ENCODE measurements around the gene IRF9.
A peak's percentile ranks its signal among the peaks of the same experiment; 100 is the strongest.

The IRF9 gene

DNA sequence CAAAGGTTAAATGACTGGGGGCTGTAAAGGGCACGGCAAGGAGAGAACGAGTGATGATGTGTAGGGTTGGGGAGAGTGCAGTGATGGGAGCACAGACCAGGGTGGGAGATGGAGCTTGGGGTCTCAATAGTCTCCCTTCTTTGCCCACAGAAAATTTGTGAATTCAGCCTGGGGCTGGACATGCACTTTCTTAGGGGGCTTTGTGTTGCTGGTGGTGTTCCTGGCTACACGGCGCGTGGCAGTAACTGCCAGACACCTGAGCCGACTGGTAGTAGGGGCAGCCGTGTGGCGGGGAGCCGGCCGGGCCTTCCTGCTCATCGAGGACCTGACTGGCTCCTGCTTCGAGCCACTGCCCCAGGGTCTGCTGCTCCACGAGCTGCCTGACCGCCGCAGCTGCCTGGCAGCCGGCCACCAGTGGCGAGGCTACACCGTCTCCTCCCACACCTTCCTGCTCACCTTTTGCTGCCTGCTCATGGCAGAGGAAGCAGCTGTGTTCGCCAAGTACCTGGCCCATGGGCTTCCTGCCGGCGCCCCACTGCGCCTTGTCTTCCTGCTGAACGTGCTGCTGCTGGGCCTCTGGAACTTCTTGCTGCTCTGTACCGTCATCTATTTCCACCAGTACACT is 28.9 kb upstream of the IRF9 start:
- no peak for DNase-seq

GRCh38 chr14:24132976-24133375 is 28.1 kb upstream of the IRF9 start:
- no peak for DNase-seq

- no peak for DNase-seq
Measured at GRCh38 chr14:24133735-24134134, 27.3 kb upstream of the IRF9 start.

DNA sequence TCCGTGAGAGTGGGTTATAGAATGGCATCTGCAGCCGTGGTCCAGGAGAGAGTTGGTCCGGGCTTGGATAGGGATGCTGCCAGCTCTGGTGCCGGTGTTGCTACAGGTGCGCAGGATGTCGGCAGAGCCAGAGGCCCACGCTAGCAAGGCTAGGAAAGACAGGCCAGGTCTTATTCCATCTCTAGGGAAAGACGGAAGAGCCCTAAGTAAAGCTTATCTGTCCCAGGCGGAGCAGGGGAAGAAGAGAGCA is 25.6 kb upstream of the IRF9 start:
- DNase-seq: no peak

DNA sequence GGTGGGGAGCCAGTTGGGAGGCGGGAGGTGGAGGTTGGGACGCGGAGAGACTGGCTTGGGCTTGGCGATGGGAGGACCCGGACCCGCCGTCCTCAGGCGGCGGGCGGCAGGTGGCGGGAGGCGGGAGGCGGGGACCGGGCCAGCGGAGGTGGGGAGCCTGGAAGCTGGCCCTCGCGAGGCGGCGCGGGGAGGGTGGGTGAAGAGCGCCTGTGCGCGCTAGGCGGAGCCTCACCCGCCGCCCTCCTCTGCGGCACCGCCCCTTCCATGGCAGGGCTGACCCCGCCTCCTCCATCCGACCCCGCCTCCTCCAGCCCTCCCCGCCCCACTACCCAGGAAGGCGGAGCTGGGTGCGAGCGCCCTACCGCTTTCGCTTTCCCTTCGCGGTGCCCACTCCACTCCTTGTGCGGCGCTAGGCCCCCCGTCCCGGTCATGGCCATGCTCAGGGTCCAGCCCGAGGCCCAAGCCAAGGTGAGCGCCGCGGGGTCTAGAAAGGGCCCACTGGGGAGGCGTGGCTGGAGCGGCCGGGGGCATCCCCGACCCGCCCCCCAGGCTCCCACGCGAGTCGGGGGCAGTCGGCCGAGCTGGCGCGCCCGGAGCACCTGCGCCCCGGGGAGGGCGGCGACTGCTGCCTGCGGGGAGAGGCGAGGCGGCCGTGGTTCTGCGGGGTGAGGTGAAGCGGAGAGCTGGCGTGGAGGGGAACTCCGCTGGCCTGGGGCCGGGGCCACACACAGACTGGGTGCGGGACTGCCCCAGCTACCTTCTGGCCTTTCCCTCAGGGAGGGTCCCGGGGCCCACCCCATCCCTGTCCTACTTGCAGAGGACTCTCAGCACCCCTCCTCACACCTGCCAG is 25.0 kb upstream of the IRF9 start, which contains the start of gene PSME1:
Gene PSME1 (plus strand): TSS at position 361 of the 850 bp plus-strand sequence. CDS start 69 bp downstream, at position 430.
- peak; percentile 65 to 94 for DNase-seq

- DNase-seq: no peak
Measured at GRCh38 chr14:24136684-24137528, 24.2 kb upstream of the IRF9 start.

GRCh38 chr14:24137529-24138395 is 23.3 kb upstream of the IRF9 start:
- no peak for DNase-seq

DNA sequence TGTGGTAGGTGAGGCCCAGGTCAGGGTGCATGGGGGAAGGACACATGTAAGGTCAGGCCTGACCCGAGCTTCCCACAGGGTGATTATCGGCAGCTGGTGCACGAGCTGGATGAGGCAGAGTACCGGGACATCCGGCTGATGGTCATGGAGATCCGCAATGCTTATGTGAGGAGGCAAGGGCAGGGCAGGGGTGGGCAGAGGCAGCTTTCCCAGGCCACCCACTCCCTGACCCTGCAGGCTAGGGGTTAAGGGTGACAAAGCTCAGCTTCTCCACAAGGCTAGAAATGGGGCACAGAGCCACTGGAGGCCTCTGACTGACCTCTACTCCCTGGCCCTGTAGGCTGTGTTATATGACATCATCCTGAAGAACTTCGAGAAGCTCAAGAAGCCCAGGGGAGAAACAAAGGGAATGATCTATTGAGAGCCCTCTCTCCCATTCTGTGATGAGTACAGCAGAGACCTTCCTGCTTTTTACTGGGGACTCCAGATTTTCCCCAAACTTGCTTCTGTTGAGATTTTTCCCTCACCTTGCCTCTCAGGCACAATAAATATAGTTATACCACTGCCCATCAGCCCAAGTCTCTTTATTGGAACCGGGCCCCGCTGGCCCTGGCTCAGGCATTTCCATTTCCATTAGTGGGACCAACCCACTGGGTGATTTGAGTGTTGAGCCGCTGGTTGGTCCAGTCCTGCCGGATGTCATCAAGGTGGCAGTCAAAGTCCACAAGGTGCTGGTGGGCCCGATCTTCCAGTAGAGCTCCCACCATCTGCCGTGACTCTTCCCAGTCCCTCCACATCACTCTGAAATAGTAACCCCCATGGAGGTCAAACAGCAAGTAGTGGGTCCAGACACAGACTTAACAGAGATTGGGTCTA is 22.4 kb upstream of the IRF9 start:
- DNase-seq: no peak

GRCh38 chr14:24139272-24139934 is 21.7 kb upstream of the IRF9 start:
- DNase-seq: no peak

DNA sequence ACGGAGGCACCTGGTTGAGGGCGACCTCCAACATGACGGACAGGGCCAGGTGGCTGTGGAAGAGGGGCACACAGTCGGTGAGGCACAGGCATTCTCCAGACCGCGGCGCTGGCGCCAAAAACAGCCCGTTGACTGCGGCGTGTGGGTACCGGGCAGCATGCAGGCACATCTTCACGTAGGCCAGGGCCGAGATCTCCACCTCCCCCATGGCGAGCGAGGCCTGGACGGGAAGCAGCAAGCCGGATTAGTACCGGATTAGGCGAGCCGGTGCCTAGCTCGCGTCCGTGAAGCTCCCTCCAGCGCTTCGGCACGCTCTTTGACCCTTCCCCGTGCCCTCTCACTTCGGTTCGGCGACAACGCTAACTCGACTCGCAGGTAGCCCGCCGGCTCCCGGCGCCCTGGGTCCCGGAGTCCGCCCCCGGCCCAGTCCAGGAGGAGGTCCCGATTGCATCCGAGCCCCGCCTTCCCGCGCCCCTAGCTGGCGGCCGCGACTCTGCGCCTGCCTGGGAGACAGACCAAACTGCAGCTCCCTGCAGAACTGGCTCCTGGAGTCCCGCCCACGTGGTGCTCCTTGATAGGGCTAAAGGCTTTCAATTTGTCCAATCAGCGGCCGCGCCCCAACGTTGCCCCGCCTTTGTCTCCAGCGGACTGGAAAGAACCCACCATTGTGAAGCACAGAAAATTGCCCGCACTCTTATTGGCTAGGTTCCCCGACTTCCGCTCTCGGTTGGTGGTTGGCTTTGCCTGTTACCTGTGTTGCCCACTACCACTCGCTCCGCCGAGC is 19.8 kb upstream of the IRF9 start, which contains the start of gene EMC9:
Gene EMC9 (minus strand): TSS at position 495 of the 784 bp plus-strand sequence. CDS start 287 bp downstream, at position 208.
- peak; percentile 99 to 100 for DNase-seq

DNA sequence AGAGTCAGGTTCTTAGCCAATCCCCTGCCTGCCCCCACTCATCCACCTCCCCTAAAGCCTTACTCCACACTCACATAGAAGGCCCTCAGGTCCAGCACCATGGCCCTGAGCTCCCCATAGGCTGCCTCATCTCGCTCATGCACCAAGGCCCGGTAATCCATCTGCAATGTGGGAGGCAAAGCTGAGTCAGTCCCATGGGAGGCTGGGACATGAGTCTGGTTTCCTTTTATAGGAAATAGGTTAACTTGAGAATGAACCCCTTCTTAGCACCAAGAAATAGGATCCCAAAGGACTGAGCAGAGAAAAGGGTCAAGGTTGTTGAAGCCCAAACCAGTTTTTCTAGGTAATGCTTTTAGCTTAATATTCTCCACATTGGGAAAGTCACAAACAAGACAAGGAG is 17.6 kb upstream of the IRF9 start:
- no peak for DNase-seq

GRCh38 chr14:24144451-24144850 is 16.6 kb upstream of the IRF9 start:
- no peak for DNase-seq

GRCh38 chr14:24145219-24145618 is 15.8 kb upstream of the IRF9 start:
- DNase-seq: no peak

- no peak for DNase-seq
Measured at GRCh38 chr14:24145690-24146452, 15.2 kb upstream of the IRF9 start.

- peak; percentile 96 to 98 for DNase-seq
Measured at GRCh38 chr14:24146453-24146977, 14.6 kb upstream of the IRF9 start, which contains the start of gene PSME2. TSS of gene PSME2 (minus strand) at chr14:24146610. CDS start at chr14:24146581, 29 bp downstream.

DNA sequence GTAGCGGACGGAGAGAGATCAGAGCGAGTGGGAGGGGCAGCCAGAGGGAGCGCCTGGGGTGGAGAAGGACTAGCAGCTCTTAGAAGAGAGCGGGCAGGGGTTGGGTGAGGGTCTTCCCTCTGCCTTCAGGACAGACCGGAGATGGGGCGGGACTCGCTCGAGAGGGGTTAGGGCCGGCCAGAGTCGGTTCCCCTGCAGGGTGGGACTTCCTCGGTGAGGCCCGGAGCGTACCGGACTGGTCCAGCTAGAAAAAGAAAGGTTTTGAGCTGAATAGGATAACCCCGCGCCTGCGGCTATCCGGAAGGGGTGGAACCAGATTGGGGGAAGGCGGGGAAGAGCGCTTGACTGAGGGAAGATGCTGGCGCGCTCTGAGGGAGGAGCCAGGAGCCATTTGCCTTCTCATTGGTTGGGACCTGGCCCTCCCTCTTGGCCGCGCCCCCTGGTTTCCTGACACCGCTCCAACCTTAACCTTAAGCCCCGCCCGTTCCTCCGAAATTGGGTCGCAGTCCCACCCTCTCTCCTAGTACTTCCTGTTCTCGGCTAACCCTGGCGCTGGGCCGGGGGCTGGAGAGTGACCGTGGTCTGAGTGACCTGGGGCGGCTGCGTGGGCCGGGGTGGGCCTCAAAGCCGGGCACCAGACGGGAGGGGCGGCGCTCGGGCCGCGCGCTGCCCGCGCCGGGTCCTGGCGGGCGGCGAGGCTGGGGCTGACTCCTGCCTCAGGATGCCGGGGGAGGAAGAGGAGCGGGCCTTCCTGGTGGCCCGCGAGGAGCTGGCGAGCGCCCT is 13.9 kb upstream of the IRF9 start, which contains the start of gene RNF31:
Gene RNF31 (plus strand): TSS at position 521 of the 783 bp plus-strand sequence. CDS start 201 bp downstream, at position 722.
- DNase-seq: peak; percentile 97 to 99

DNA sequence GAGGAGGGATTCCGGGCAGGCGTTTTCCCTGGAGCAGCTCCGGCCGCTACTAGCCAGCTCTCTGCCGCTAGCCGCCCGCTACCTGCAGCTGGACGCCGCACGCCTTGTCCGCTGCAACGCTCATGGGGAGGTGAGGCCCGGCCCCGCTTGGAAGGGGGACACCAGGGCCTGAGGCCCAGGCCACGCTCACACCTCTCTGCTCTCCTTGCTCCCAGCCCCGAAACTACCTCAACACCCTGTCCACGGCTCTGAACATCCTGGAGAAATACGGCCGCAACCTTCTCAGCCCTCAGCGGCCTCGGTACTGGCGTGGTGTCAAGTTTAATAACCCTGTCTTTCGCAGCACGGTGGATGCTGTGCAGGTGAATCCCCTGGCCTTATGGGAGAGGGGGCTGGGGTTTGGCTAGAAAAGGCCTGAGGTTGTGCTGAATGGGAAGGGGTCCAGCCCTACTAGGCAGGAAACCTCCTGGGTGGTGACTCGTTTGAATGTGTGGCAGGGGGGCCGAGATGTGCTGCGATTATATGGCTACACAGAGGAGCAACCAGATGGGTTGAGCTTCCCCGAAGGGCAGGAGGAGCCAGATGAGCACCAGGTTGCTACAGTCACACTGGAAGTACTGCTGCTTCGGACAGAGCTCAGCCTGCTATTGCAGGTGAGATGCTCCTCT is 13.2 kb upstream of the IRF9 start:
- no peak for DNase-seq
